Subcutaneous abdominal adipose tissue (tissue), 5 donors: ENCODE measurements around the gene XPNPEP3.

ENCODE experiments used
- H3K27ac ChIP-seq: one replicate; pipeline ENCODE4 v1.7.0; 2013; ENCODE audit warnings: low read depth, mild to moderate bottlenecking, inconsistent platforms, low read length, moderate library complexity
- H3K27me3 ChIP-seq, 5 donors: one replicate each; pipeline ENCODE4 v1.7.0; 2013; ENCODE audit warnings: low read length in 5 of 5, inconsistent platforms in 1 of 5; ENCODE audit not compliant: control insufficient read depth in 5 of 5, insufficient read depth in 4 of 5
- H3K36me3 ChIP-seq, 5 donors: one replicate each; pipeline ENCODE4 v1.7.0; 2013; ENCODE audit warnings: low read length in 5 of 5; ENCODE audit not compliant: control insufficient read depth in 5 of 5, insufficient read depth in 5 of 5
- H3K4me1 ChIP-seq, 5 donors: one replicate each; pipeline ENCODE4 v1.7.0; 2013; ENCODE audit warnings: low read length in 5 of 5, mild to moderate bottlenecking in 3 of 5, moderate library complexity in 1 of 5; ENCODE audit not compliant: control insufficient read depth in 5 of 5, insufficient read depth in 5 of 5
- H3K4me3 ChIP-seq, 5 donors: one replicate each; pipeline ENCODE4 v1.7.0; 2013; ENCODE audit warnings: low read length in 5 of 5, low read depth in 1 of 5
- H3K9ac ChIP-seq, 5 donors: one replicate each; pipeline ENCODE4 v1.7.0; 2013; ENCODE audit warnings: low read length in 5 of 5, mild to moderate bottlenecking in 4 of 5, moderate library complexity in 3 of 5
- H3K9me3 ChIP-seq, 5 donors: one replicate each; pipeline ENCODE4 v1.7.0; 2013; ENCODE audit warnings: low read length in 5 of 5; ENCODE audit not compliant: control insufficient read depth in 5 of 5
- donor health status: healthy.
- donor health status: healthy.
- donor health status: healthy.
- donor health status: healthy.
- donor health status: healthy.

XPNPEP3 gene

DNA sequence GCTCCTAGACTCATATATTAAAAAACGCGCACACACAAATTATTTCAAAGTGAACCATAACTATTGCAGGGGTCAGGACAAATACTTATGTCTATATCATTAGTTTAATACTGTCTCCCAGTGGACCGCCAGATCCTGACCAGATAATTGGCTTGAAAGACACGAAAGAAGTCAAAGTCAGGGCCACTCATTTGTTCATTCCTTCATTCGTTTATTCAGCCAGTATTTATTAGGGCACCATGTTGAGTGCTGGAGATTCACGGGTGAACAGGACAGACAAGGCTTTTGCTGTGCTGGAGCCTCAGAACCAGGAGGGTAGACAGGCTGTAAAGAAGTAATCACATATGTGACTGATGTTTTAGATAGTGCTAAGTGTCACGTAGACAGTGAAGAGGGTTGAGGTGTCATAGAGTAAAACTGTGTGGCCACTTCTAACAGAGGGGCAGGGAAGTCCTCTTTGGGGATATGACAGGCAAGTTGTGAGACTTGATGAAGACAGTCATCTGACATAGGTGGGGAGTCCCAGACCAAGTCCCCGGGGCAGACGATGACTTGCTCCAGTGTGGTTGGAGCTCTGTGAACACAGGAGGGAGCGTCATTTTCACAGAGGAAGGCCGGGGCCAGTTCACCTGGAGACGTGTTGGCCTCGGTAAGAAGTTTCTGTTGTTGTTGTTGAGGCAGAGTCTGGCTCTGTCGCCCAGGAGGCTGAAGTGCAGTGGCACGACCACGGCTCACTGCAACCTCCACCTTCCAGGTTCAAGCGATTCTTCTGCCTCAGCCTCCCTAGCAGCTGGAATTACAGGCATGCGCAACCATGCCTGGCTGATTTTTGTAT is 120.1 kb downstream of the XPNPEP3 start:
- Histone ChIP-seq H3K27ac (no peak overlapping the region), H3K9me3 (no peaks in the 10 kb centered on the region), H3K36me3 (peaks cover 0 to 12% (median 12%) of the 10 kb centered on the region in 5 donors), H3K27me3 (no peaks in the 10 kb centered on the region), H3K9ac (no peak overlapping the region), H3K4me1 (peaks cover 0 to 7% (median 0%) of the 10 kb centered on the region in 5 donors), H3K4me3 (no peak overlapping the region)

DNA sequence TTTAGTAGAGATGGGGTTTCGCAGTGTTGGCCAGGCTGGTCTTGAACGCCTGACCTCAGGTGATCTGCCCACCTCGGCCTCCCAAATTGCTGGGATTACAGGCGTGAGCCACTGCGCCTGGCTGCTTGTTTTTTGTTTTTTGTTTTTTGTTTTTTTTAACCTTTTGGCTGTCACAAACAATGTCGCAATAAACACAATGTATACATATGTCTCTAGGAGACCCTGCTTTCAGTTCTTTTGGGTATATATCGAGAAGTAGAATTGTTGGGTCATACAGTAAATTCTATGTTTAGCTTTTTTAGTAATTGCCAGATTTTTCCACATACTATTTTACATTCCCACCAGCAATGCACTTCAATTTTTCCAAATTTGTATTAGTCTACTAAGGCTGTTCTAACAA is 122.2 kb downstream of the XPNPEP3 start:
- H3K4me1 ChIP-seq = peaks cover 0 to 6% (median 0%) of the 10 kb centered on the region in 5 donors
- no peak overlapping the region for H3K27ac ChIP-seq
- H3K9me3 ChIP-seq = no peaks in the 10 kb centered on the region
- no peak overlapping the region for H3K9ac ChIP-seq
- H3K36me3 ChIP-seq = no peaks in the 10 kb centered on the region
- H3K4me3 ChIP-seq = no peak overlapping the region
- no peaks in the 10 kb centered on the region for H3K27me3 ChIP-seq

DNA sequence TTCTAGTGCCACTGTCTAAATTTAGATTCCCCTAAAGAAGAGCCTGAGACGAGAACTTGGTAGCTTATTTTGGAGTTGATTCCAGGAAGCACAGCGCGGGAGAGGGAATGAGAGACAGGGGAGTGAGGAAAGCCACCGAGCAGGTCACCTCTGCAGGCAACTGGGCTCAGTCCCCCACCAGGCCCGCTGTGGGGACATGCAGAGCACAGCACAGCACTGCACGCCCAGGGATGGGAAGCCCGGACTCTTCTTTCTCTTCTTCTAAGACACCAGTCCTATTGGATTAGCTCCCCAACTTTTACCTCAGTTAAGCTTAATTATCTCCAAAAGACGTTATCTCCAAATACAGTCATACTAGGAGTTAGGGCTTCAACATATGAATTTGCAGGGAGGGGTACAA is 122.9 kb downstream of the XPNPEP3 start:
- H3K4me3 ChIP-seq = no peak overlapping the region

More for the DNA sequence above, 122.9 kb downstream of the XPNPEP3 start:
- H3K9ac ChIP-seq = no peak overlapping the region
- H3K36me3 ChIP-seq = no peaks in the 10 kb centered on the region
- no peak overlapping the region for H3K27ac ChIP-seq
- no peaks in the 10 kb centered on the region for H3K27me3 ChIP-seq
- H3K4me1 ChIP-seq = peaks cover 0 to 6% (median 0%) of the 10 kb centered on the region in 5 donors
- H3K9me3 ChIP-seq = no peaks in the 10 kb centered on the region
